ENCODE results near the gene RGS19. TPM values are rescaled to one million over a fixed set of nuclear protein-coding genes. Genes with fewer than 3 reads are reported as not detected.

The RGS19 gene
- total RNA-seq, 1 experiment from 2014 or later = 99.8 TPM

GRCh38 chr20:64077541-64077875 lies 1.8 kb downstream of the RGS19 start:
- no peak for DNase-seq (ENCODE audit: low spot score)

DNA sequence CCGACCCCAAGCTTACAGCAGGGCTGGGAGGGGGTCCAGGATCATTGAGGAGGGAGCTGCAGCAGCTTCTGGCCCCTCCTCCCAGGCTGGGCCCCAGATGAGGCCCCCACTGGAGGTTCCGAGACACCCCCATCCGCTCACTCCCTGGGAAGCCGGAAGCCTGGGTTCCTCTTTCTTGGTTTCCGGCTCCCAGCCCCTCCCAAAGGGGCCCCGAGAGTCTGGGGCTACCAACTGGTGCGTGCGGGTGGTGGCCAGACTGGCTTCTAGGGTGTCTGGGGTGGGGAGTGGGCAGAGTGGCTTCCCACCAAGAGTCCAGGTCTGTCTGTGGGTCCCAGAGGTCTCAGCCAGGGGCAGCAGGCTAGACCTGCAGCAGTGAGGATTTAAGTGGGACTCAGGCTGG lies 2.2 kb downstream of the RGS19 start:
- DNase-seq (ENCODE audit: low spot score) = no peak

- DNase-seq (ENCODE audit: low spot score) = no peak
Observed at GRCh38 chr20:64076061-64076997, 3.0 kb downstream of the RGS19 start.

- no peak for DNase-seq (ENCODE audit: low spot score)
Observed at GRCh38 chr20:64075556-64075955, 3.8 kb downstream of the RGS19 start.

DNA sequence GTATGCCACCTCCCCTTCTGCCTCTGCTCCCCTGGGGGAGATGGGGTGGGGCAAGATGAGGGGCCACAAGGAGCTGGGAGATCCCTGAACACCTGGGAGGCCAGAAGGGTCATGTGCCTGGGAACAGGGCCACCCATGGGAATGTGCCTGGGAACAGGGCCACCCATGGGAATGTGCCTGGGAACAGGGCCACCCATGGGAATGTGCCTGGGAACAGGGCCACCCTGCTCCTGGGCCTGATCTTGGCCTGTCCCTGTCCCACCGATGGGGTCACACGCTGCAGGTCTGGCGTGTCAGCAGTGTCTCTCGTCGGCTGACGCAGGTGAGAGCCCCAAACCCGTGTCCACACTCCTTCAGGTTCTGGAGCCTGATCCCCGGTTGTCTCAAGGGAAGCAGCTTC lies 4.4 kb downstream of the RGS19 start:
- no peak for DNase-seq (ENCODE audit: low spot score)

DNA sequence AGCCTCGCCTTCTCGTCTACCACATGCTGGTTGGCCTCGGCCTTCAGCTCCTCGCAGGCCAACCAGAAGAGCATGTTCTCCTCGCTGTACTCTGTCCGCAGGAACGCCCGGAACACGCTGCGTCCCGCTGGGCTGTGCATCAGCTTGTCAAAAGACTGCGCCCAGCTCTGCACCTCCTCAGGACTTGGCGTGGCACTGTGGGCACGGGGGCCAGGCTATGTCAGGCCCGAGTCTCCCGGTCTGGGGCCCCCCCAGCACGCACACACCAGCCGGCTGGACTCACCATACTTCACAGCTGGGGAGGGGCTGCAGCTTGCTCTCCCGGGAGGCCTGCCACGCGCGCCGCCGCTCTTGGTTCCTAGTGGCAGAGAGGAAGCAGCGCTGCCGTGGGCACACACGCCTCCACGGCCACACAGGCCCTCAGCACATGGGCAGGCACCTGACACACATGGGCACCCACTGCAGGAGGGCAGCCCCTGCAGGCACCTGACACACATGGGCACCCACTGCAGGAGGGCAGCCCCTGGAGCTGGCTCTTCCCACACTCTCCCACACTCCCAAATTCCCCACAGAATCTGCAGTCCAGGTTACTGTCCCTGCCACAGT lies 5.0 kb downstream of the RGS19 start:
- no peak for DNase-seq (ENCODE audit: low spot score)

DNA sequence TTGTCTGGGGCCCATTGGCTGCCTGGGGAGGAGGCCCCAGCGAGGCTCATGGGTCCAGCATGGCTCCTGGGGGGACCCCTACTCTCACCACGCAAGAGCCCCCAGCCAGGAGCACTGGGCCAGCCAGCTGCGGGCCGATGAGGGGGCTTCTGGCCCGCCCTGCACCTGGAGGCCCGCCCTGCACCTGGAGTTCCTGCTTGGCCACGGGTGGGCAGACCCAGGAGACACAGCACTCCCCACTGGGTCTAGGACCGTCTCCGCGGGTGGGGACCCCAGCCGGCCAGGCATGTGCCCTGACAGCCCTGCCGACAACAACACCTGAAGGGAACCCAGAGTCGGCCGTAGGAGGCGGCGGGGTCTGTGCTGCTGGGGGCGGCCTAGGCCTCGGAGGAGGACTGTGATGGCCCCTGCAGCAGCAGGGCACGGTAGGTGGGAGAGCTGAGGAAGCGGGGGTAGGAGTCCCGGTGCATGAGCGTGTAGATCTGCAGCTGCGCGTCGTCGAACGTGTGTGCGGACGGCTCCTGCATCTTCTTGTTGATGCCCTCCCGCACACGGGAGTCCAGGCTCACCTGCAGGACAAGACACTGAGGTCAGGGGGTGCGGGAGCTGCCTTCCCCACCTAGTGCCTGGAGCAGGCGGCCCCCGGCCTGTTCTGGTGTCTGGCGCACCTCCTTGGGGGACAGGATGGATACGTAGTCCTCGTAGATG lies 5.7 kb downstream of the RGS19 start:
- DNase-seq (ENCODE audit: low spot score) = no peak

GRCh38 chr20:64072498-64073063 lies 6.7 kb downstream of the RGS19 start:
- DNase-seq (ENCODE audit: low spot score) = no peak

GRCh38 chr20:64071341-64072332 lies 7.7 kb downstream of the RGS19 start:
- no peak for DNase-seq (ENCODE audit: low spot score)

- DNase-seq (ENCODE audit: low spot score) = no peak
Observed at GRCh38 chr20:64070244-64070993, 8.9 kb downstream of the RGS19 start.

- peak; percentile 69 for DNase-seq (ENCODE audit: low spot score)
Observed at GRCh38 chr20:64069614-64070243, 9.6 kb downstream of the RGS19 start.

DNA sequence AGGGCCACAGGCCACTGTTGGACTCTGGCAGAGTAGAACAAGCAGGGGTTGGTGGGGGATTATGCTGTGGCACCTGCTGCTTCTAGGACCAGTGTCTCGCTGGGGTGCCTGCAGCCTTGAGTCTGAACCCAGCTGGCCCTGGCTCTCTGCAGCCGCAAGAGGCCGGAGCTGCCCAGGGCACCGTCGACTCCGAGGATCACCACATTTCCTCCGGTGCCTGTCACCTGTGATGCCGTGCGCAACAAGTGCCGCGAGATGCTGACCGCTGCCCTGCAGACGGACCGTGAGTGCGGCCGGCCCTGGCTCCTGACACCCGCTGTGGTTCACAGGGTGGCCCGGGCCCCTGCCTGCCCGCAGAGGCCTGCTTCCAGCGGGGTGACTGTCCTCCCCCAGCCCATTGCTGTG lies 10.1 kb downstream of the RGS19 start:
- no peak for DNase-seq (ENCODE audit: low spot score)

DNA sequence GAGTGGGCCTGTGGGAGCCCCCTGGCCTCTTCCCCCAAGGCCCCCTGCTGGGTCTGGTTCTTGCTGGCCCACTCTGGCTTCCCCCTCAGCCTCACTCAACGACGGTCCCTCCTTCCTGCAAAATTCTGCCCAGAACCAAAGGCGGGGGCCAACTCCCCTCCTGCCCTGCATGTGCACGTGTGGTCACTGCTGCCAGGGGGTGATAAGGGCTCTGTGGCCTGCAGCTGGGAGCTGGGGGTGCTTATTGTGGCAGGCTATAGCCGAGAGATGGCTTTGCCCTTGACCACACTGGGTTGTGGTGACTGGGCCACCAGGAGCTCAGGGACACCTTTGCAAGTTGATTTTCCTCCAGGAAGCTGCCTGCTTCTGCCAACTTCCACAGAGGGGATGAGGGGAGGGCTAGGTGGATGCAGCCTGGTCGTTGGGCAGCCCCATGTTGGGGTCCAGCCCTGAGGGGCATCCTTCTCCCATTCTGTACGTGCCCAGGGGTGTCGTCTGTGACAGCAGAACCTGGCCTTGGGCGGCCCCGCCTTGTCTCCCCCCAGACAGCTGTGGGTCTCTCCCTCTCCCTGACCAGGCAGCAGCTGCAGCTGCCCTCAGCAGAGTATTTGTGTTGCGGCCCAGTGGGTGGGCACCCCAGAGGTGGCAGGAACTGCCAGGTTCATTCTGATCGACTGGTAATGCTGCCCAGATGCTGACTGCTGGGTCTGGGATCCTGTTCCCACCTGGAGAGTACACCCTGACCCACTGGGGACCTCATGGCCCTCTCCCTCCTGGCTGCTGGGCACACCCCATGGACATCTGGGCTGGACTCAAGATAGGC lies 10.7 kb downstream of the RGS19 start:
- no peak for DNase-seq (ENCODE audit: low spot score)

DNA sequence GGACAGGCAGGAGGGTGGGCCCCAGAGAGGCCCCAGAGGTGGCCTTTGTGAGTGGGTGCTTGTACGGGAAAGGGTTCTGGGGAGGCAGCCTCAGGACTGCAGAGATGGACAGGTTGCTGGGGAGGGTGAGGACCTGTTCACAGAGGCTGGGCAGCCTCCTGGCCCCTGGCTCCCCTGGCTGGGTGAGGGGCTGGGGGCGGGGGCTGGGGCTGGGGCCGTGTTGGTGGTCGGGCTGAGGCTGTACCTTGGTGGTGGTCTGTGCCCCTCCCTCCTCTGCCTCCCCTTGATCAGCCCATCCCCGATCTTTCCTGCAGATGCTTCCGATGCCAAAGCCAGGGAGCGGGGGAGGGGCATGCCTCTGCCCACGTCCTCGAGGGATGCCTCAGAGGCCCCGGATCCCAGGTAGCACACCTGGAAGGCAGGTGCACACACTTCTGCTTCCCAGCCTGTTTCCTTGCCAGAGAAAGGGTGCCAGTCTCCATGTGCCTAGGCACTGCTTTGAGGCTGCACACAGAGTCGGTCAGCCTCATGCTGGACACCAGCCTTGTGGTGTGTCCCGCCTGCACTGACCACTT lies 11.5 kb downstream of the RGS19 start:
- DNase-seq (ENCODE audit: low spot score) = no peak

GRCh38 chr20:64067005-64067632 lies 12.2 kb downstream of the RGS19 start:
- DNase-seq (ENCODE audit: low spot score) = no peak

- DNase-seq (ENCODE audit: low spot score) = no peak
Observed at GRCh38 chr20:64065974-64066343, 13.4 kb downstream of the RGS19 start.

DNA sequence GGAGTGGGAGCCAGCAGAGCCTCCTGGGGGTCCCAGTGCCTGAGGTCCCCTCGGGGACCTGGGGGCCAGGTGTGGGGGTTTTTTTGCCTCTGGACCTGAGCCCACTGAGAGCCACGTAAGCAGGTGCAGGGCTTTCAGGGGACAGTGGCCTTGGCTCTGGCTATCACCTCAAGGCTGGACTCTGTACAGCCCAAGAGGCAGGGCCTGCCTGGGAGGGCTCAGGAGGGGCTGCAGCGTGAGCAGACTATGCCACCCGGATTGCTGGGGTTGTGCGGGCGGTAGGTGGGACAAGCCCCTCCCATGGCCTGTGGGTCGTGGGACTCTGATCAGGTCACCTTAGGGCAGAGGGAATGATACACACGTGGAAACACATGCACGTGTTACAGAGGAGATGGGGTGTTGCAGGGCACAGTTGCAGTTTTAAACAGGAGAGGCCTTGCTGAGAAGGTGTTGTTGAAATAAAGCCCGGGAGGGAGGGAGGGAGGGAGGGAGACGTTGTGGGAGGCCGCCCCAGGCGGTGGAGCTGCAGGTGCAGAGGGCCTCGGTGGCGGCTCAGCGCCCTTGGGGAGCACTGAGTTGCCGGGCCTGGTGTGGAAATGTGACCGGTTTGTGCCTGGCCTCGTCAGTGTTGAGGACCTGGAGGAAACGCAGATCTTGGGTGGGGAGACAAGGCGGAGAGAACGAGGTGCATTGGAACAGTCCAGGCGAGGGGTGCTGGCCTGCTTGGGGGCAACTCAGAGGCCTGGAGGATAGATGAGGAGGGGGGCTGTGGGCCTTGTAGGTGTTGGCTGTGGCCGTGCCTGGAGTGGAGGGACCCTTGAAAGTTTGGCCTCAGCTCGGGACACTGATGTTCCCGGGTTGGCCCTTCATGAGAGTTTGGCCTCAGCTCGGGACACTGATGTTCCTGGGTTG lies 14.0 kb downstream of the RGS19 start:
- DNase-seq (ENCODE audit: low spot score) = no peak

Data from HT-29 (cell line).